ENCODE data around the gene PLCXD1. TPM values are rescaled to one million over a fixed set of nuclear protein-coding genes. Genes with fewer than 3 reads are reported as not detected.

The PLCXD1 gene
- 8.8 and 9.6 TPM in 2 replicates for total RNA-seq

GRCh38 chrX:281166-281999 is at the start of gene PLCXD1:
PLCXD1 (plus strand) TSS chrX:281381; CDS start chrX:284188, 2,807 bp downstream.

GRCh38 chrX:318739-319578 is 37.8 kb downstream of the PLCXD1 start, which contains the start of gene GTPBP6:
GTPBP6 (minus strand) TSS chrX:318796; CDS start chrX:318787, 9 bp downstream.

Other genes starting within 250 kb of the PLCXD1 start
- 36.5 and 49.7 TPM in 2 replicates for gene GTPBP6, start 37.4 kb downstream of the PLCXD1 start, total RNA-seq
- gene PPP2R3B, start 105.5 kb downstream of the PLCXD1 start, total RNA-seq: 18.5 and 23.4 TPM in 2 replicates

Measured in epithelial cell of umbilical artery (primary cell).